HepG2 (cell line): ENCODE measurements around the gene MOV10L1. TPM values are rescaled to one million over a fixed set of nuclear protein-coding genes. Genes with fewer than 3 reads are reported as not detected.

Experiments
- AGO2 ChIP-seq: fragments of 200-400 bp; formaldehyde crosslinking; optimal IDR thresholded peaks from 2 replicates; pipeline ENCODE3; 2017; ENCODE audit warnings: mild to moderate bottlenecking, low read depth, low read length, moderate library complexity
- ARID4A ChIP-seq: sonication (generic); formaldehyde crosslinking; IDR thresholded peaks from 2 replicates; pipeline ENCODE4 v1.5.0; 2020; ENCODE audit warnings: mild to moderate bottlenecking, missing genetic modification reagents, borderline replicate concordance
- BRCA1 ChIP-seq: sonication (generic); formaldehyde crosslinking; IDR thresholded peaks from 2 replicates; pipeline ENCODE4 v1.4.0; 2020; ENCODE audit warnings: missing genetic modification reagents
- CAMTA2 ChIP-seq: sonication (generic); formaldehyde crosslinking; IDR thresholded peaks from 2 replicates; pipeline ENCODE4 v1.4.0; 2020; ENCODE audit warnings: mild to moderate bottlenecking, missing genetic modification reagents, borderline replicate concordance
- CTCF ChIP-seq: sonication (generic); formaldehyde crosslinking; IDR thresholded peaks from 2 replicates; pipeline ENCODE4 v1.5.0; 2020; ENCODE audit warnings: mild to moderate bottlenecking, missing genetic modification reagents, moderate library complexity
- GATA4 ChIP-seq: sonication (generic); IDR thresholded peaks from 2 replicates; pipeline ENCODE4 v1.6.1; 2016; ENCODE audit warnings: antibody characterized with exemption, low read depth, borderline replicate concordance
- MATR3 ChIP-seq: sonication (generic); formaldehyde crosslinking; IDR thresholded peaks from 2 replicates; pipeline ENCODE4 v1.4.0; 2020; ENCODE audit warnings: missing genetic modification reagents
- MAX ChIP-seq: IDR thresholded peaks from 2 replicates; pipeline ENCODE4 v1.6.1; 2012; ENCODE audit warnings: inconsistent platforms
- NRL ChIP-seq: sonication (generic); formaldehyde crosslinking; IDR thresholded peaks from 2 replicates; pipeline ENCODE4 v1.5.0; 2020; ENCODE audit warnings: missing genetic modification reagents, mild to moderate bottlenecking, moderate library complexity, borderline replicate concordance
- PAWR ChIP-seq: sonication (generic); formaldehyde crosslinking; IDR thresholded peaks from 2 replicates; pipeline ENCODE4 v1.4.0; 2020; ENCODE audit warnings: missing genetic modification reagents, mild to moderate bottlenecking, borderline replicate concordance
- PLSCR1 ChIP-seq: sonication (generic); formaldehyde crosslinking; IDR thresholded peaks from 2 replicates; pipeline ENCODE4 v1.5.0; 2020; ENCODE audit warnings: missing genetic modification reagents, mild to moderate bottlenecking, borderline replicate concordance
- RCOR2 ChIP-seq: IDR thresholded peaks from 2 replicates; pipeline ENCODE4 v1.6.1; 2016; ENCODE audit warnings: missing biosample characterization, missing genetic modification reagents
- TRIM22 ChIP-seq: fragments of 450-650 bp; IDR thresholded peaks from 2 replicates; pipeline ENCODE4 v1.6.1; 2017
- ZBTB39 ChIP-seq: sonication (generic); formaldehyde crosslinking; IDR thresholded peaks from 2 replicates; pipeline ENCODE4 v1.5.0; 2020; ENCODE audit warnings: missing genetic modification reagents
- ZBTB4 ChIP-seq: sonication (generic); formaldehyde crosslinking; IDR thresholded peaks from 2 replicates; pipeline ENCODE4 v1.4.0; 2020; ENCODE audit warnings: missing genetic modification reagents, mild to moderate bottlenecking, borderline replicate concordance
- polyA plus RNA-seq, 8 experiments: library from polyadenylated mRNA; depleted of rRNA in 3 of 8; stranded (reverse) in 7 of 8; unstranded in 1 of 8; fragments of >200 nt; fragmentation: Illumina TruSeq in 4 of 8; extraction: Trizol in 4 of 8; gene quantifications; 2 replicates each; pipeline versions ENCODE4 v1.2.1 to v1.2.3, GENCODE V29; 2011 to 2016; ENCODE audit warnings: low read depth in 4 of 8, missing spikeins in 1 of 8, mixed read lengths in 1 of 8; ENCODE audit not compliant: insufficient read depth in 1 of 8
- total RNA-seq, 5 experiments: library from RNA; depleted of rRNA; stranded (reverse); fragments of >200 nt; fragmentation: Illumina TruSeq; extraction: Trizol; gene quantifications; 2 replicates each; pipeline ENCODE4 v1.2.3, GENCODE V29; 2016; ENCODE audit warnings: low read depth in 1 of 5

The MOV10L1 gene
- total and polyA plus RNA-seq, 2 of the 13 experiments (the other 11 are each of a cell fraction or from before 2014, with no cell fraction given): 0.11 to 0.12 TPM

- TF ChIP-seq TRIM22 (no peak), ZBTB39 (CRISPR knock-in tag) (no peak), AGO2 (peak; percentile 11), MAX (peak; percentile 38; the same call in 1 of the 2 replicates), PLSCR1 (CRISPR knock-in tag) (no peak), MATR3 (CRISPR knock-in tag) (no peak), RCOR2 (CRISPR knock-in tag) (no peak), BRCA1 (CRISPR knock-in tag) (no peak), GATA4 (no peak), PAWR (CRISPR knock-in tag) (no peak), CTCF (CRISPR knock-in tag) (peak; percentile 63), ARID4A (CRISPR knock-in tag) (0 out of 2 replicates have a peak, but pooled peaks have one; percentile 13), ZBTB4 (CRISPR knock-in tag) (no peak), CAMTA2 (no peak), NRL (CRISPR knock-in tag) (peak; percentile 9; the same call in 1 of the 2 replicates)
Measured at GRCh38 chr22:50206599-50206998, 116.8 kb downstream of the MOV10L1 start (continued).
